ENCODE results near the gene ITGB5. TPM values are rescaled to one million over a fixed set of nuclear protein-coding genes. Genes with fewer than 3 reads are reported as not detected.

ITGB5 gene
- total RNA-seq, 1 donor from 2014 or later = 138 TPM

DNA sequence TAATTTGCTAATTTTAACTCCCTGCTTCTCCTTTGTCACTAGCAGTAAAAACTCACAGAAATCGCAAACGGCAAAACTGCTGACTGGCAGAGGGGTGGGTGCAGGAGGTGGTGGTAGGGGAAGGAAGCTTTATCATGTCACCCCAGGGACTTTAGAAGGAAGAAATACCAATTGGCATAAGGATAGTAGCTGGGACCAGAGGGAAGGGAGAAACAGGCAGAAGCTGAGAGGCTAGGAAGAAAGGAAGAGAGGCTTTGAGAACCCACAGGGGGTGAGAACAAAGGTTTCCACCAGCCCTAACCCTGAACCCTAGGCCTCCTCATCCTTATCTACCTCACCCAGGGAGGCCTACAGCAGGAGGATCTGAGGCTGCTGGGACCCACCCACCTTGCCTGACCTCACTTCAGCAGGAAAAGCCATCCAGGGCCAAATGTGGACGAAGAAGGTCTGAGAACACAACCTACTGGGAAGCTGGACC lies 10.7 kb downstream of the ITGB5 start:
- intact Hi-C loops (cut with DNase I) = no loop called here
- ATAC-seq (peak; percentile 43), DNase-seq (ENCODE audit: low spot score) (no peak)

DNA sequence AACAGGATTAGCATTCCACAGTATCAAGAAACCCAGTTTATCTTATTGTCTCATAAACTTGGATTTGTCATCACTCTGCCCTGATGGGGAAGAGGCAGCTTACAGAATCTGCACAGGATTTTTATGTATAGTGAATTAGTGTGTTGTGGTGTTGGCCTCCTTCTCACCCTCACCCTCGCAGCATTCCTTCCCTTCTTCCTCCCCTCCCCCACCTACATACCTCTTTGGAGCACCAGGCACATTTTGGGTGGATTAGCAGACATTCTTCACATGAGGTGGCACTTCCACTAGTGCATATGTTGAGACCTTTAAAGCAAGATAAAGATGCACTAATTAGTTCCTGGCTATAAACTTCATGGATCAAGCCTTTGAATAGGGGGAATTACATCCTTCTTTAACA lies 13.9 kb downstream of the ITGB5 start:
- intact Hi-C loops (cut with DNase I) = no loop called here
- no peak for DNase-seq (ENCODE audit: low spot score)
- ATAC-seq = no peak

DNA sequence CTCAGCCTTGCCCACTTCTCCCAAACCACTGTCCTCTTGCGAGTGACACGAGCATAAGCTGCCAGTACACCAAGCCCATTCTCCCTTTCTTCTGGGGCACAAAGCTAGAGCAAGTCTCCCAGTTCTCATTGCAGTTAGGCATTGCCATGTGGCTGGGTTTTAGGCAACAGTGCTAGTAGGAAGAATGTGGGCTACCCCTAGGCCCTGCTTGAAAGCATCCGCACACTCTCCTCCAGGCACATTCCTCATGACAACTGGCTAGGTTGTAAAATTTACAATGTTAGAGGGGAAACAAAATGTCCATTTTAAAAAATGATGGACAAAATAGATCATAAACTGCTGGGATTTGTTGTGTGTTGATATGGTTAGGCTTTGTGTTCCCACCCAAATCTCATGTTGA lies 19.7 kb downstream of the ITGB5 start:
- ATAC-seq (no peak), DNase-seq (ENCODE audit: low spot score) (no peak)
- intact Hi-C loops (cut with DNase I) = no loop called here

DNA sequence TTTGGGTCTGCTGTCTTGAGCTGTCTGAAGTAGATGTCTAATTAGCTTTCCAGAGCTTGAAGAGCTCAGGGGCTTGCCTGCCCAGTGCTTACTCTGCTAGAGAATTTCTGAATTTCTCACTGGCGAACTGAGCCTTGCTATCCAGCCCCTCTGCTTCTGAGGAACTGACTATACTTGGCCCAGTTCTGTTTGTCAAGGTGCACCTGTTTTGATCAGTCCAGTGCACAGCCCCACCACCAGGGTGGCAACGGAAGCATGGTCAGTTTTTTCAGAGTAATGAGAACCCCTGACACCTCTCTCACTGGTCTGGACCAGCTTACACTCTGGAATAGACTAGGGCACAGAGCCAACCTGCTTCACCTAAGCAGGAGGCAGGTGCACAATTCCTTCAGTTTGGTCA lies 25.2 kb downstream of the ITGB5 start:
- intact Hi-C loops (cut with DNase I) = loop anchor here (5.0 kb wide), 1 partner anchor 1630 kb away; no protein-coding TSS in a partner anchor
- no peak for DNase-seq (ENCODE audit: low spot score)

DNA sequence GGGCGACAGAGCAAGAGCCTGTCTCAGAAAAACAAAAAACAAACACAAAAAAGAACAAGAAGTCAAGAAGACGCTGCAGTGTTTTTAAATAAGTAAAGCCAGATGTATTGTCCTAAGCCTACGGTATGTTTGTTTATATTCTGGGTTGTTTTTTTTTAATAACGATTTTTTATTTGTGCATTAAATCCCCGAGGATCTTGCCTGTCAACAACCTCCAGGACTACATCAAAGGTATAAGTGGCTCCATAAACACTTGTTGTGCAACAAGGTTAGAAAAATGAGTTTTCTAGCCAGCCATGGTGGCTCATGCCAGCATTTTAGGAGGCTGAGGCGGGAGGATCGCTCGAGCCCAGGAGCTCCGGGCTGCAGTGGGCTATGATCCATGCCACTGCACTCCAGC lies 26.1 kb downstream of the ITGB5 start:
- no peak for DNase-seq (ENCODE audit: low spot score)
- no peak for ATAC-seq
- intact Hi-C loops (cut with DNase I) = loop anchor here (5.0 kb wide), 1 partner anchor 1631 kb away; no protein-coding TSS in a partner anchor

More for the DNA sequence above, 25.2 kb downstream of the ITGB5 start:
- ATAC-seq = no peak

DNA sequence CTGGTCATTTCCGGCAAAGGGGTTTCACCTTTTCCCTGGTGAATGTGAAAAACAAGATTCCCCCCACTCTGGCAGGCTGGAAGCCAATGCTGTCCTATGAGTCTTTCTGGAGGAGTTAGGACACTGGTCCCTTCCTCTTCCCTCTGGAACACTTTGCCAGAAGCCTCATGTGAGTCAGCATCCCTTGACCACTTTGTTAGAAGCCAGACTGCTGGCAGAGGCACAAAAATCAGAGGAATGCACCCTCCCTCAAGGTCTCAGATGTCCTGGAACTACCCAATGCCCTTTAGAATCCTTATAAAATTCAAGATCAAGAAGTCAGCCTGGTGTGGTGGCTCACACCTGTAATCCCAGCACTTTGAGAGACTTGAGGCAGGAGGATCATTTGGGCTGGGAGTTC lies 26.6 kb downstream of the ITGB5 start:
- ATAC-seq (peak; percentile 58), DNase-seq (ENCODE audit: low spot score) (peak; percentile 64)
- intact Hi-C loops (cut with DNase I) = loop anchor here (5.0 kb wide), 1 partner anchor 1632 kb away; no protein-coding TSS in a partner anchor

DNA sequence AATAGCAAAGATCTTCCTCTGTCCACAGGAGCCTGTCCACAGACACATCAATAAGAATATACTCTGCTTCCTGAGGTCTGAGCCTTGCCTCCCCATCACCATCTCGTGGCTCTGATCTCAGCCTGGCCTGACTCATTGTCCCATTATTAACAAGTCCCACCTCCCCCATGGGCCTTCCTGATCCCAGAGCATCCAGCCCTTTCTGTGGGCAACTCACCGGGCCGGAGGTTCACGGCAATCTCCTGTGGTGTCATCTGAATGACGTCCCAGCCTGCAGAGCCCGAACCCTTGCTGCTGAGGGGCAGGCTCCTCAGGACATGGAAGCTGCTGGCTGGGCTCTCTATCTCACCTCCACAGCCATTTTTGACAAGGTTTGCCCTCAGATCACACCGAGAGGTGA lies 28.1 kb downstream of the ITGB5 start:
- no peak for ATAC-seq
- intact Hi-C loops (cut with DNase I) = no loop called here
- DNase-seq (ENCODE audit: low spot score) = no peak

DNA sequence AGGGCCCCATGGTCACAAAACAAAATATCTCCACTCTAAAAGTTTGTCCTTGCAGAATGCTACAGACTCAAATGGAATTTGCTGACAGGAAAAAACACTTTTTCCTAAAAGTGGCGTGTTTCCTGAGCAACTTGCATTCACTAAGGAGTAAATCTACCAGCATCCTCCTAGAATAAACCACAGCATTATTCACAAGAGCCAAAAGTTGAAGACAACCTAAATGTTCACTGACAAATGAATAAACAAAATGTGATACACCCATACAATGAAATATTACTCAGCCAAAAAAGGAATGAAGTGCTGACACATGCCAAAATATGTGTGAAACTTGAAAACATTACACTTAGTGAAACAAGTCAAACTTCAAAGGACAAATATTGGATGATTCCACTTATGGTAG lies 28.9 kb downstream of the ITGB5 start:
- ATAC-seq (no peak), DNase-seq (ENCODE audit: low spot score) (no peak)
- intact Hi-C loops (cut with DNase I) = no loop called here

DNA sequence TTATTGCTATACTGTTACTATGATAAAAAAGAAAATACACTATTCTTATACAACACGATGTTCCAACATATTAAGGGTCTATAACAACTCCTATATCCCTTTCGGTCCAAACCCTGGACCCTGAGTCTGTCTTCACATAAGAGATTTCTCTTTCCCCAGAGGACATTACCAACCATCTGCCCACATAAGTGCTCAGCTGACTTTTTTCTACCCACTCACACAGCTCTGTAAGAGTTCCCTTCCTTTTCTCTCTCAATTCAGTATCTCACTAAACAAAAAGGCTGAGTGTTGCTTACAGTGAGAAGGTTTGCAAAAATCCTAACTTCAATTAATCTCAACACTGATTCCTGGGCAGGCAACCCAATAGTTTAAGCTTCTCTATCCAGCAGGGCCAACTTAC lies 30.5 kb downstream of the ITGB5 start:
- ATAC-seq (no peak), DNase-seq (ENCODE audit: low spot score) (no peak)
- intact Hi-C loops (cut with DNase I) = no loop called here

DNA sequence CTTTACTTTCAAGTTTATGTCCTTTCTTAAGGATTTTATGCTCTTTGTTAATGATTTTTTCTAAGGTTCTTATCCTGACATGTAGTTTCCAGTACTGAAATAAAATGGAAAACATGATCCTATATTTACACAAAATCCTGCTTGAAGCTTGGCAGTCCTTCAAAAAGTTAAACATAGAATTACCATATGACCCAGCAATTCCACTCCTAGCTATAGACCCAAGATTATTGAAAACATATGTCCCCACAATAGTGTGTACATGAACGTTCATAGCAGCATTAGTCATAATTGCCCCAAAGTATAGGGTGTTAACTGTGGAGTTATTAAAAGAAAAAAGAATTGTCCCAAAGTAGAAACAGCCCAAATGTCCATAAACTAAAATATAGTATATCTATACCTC lies 33.2 kb downstream of the ITGB5 start:
- intact Hi-C loops (cut with DNase I) = no loop called here
- ATAC-seq (no peak), DNase-seq (ENCODE audit: low spot score) (no peak)

DNA sequence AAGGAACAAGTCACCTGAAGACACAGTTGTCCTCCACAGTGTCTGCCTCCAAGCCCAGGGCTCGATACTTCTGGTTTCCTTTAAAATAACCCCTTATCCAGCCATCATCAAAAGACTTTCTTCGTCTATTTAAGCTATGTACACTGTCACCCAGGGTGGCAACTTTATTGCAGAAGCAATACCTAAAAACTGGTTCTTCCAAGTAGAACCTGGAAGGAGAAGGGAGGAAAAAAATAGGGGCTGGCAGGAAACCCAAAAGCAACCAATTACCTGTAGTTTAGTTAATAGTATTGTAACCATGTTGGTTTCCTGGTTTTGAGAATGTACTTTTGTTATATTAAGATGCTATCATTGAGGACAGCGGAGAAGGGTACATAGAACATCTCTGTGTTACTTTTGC lies 33.7 kb downstream of the ITGB5 start:
- intact Hi-C loops (cut with DNase I) = no loop called here
- DNase-seq (ENCODE audit: low spot score) = no peak
- ATAC-seq = no peak

DNA sequence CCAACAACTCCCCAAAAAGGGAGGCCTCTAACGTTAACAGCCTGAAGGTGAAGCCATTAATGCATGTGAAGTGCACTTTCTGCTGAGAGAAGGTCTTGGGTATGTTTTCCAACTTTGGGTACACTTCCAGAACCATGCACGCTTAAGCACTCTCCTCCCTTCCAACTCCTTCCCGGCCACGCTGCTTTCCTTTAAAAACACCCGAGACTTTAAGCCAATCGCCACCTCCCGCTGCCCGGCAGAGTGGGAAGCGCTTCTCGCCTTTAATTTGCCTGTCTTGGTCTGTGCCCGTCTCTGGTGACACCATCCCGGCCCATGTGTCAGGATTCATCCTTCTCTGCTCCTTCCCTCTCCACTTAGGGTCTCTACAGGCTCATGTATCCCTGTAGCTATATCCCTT lies 35.3 kb downstream of the ITGB5 start:
- intact Hi-C loops (cut with DNase I) = no loop called here
- no peak for DNase-seq (ENCODE audit: low spot score)
- ATAC-seq = peak; percentile 24

DNA sequence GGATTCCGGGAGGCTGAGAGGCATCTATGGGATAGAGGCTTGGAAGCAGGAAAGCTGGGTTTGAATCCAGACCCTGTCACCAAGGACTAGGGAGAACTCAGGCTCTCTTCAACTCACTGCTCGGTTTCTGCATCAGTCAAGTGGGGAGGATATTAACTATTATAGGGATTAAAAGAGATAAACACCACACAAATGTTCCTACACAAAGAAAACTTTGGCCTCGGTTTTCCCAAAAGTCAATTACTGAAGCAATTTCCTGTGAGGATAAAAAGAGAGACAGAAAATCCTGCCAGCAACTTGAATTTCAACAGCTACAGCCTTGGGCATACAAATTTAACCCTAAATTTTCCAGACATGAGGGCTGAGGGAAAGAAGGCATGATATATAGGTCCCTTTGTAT lies 36.0 kb downstream of the ITGB5 start:
- intact Hi-C loops (cut with DNase I) = no loop called here
- DNase-seq (ENCODE audit: low spot score) (no peak), ATAC-seq (no peak)

DNA sequence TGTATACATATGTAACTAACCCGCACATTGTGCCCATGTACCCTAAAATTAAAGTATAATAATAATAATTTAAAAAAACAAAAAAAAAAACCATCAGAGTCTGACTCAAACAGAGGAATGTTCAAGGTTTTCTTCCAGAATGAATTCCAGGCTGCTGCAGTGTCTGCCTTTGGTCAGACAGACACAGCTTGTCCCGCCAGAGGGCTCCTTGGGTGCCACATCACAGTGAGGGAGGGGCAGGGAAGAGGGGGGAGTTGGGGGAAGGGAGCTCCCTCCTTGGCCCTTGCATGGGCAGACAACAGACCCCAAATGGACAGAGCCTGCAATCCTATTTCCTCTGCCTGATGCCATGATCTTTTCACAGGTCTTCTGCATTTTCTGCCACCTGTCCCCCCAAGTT lies 36.5 kb downstream of the ITGB5 start:
- ATAC-seq (no peak), DNase-seq (ENCODE audit: low spot score) (no peak)
- intact Hi-C loops (cut with DNase I) = no loop called here

DNA sequence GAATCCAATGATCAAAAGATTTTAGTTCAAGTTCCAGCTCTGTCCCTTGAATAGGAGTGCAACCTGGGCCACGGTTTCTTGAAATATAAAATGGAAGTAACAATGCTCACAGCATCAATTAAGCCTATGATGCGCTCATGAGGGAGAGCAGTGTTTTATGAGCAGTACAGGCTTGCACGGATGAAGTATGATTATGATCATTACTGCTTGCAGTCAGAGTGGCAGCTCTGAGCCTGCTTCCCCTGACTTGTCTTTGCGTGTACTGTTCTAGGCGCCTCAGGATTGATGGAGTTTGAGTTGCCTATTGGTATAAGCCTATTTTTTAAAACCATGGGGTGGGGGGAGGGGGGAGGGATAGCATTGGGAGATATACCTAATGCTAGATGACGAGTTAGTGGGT lies 37.0 kb downstream of the ITGB5 start:
- intact Hi-C loops (cut with DNase I) = no loop called here
- no peak for ATAC-seq
- DNase-seq (ENCODE audit: low spot score) = no peak

DNA sequence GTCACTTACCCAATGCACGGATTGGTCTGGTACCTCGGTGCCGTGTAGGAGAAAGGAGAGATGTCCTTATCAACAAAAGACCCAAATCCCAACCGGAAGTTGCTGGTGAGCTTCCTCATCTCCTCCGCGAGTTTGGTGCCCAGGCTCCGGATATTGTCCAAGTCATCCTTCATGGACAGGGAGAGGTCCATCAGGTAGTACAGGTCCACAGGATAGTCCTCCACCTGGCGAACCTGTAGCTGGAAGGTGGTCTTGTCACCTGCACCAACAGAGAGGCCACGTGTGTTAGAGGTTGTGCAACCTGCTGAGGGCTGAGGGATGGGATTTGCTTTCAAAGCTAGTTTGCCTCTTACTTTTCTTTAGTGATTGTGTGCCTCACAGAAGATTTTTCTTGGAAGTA lies 38.9 kb downstream of the ITGB5 start:
- ATAC-seq (no peak), DNase-seq (ENCODE audit: low spot score) (no peak)
- intact Hi-C loops (cut with DNase I) = no loop called here

DNA sequence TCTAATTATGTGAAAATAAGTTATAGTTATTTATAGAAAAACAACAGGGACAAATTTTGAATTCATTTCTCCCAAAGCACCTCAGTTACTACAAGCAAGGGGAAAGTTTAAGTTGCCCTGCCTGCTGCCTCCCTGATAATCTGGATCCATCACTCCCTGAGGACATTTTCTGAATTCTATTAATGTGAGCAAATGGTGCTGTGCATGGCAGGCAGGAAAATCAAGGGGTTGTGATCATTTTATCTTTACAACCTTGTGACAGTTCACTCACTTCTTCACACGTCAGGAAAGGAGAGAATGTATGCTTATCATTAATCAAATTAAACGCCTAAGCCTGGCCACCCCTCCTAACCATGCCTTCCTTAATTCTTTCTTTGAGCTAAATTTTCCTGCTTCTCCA lies 39.3 kb downstream of the ITGB5 start:
- intact Hi-C loops (cut with DNase I) = no loop called here

DNA sequence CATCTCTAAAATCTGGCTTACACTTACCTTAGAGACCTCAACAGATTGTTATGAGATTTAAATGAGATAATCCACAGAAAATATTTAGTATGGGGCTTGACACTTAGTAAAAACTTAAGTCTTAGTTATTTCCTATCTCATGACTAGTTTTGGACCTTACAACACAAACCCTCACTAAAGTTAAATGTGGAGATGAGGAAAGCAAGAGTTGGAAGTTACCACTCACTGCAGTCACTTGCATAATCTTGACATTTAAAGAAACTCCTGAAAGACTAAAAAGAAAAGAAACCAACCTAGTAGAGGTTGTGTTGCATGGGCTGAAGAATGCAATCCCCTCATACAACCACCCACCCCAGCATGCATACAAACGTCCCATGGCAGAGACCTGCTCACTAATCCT lies 40.1 kb downstream of the ITGB5 start:
- intact Hi-C loops (cut with DNase I) = no loop called here
- no peak for ATAC-seq
- DNase-seq (ENCODE audit: low spot score) = no peak

More for the DNA sequence above, 39.3 kb downstream of the ITGB5 start:
- DNase-seq (ENCODE audit: low spot score) = no peak
- ATAC-seq = no peak

DNA sequence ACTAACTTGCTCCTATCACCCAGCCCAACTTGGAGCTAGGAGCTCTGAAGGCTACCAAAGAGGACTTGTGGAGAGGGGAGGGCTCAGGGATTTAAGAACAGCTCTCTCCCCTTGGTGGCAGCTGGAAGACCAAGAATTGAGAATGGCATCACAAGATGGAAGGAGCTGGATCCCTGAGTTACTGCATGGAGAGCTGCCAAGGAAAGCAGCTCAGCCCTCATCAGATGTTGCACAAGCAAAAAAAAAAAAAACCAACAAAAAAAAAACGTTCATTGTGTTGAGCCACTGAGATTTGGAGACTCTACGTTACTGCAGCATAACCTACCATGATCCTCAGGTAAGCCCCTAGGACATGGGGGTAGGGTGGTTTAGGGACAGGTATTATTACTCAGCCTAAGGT lies 41.0 kb downstream of the ITGB5 start:
- intact Hi-C loops (cut with DNase I) = no loop called here
- ATAC-seq = peak; percentile 80
- DNase-seq (ENCODE audit: low spot score) = no peak

DNA sequence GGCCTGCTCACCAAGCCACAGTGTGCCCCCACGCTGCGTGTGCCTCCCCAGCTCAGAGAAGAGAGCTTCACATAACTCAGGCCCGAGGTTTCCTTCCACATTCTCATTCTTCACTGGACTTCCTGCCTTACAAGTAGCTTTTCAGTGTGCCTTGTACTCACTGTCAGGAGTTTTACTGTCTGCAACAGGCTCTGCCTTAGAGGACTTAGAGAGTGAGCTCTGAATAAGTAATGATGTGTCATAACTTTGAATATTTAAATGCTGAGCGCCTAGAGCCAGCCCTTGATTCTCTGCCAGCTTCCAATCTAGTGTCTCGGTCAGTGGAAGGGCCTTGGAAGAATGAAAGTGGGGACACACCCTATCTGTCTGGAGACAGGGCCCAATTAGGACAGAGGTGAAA lies 41.8 kb downstream of the ITGB5 start:
- DNase-seq (ENCODE audit: low spot score) = no peak
- intact Hi-C loops (cut with DNase I) = no loop called here
- peak; percentile 84 for ATAC-seq

DNA sequence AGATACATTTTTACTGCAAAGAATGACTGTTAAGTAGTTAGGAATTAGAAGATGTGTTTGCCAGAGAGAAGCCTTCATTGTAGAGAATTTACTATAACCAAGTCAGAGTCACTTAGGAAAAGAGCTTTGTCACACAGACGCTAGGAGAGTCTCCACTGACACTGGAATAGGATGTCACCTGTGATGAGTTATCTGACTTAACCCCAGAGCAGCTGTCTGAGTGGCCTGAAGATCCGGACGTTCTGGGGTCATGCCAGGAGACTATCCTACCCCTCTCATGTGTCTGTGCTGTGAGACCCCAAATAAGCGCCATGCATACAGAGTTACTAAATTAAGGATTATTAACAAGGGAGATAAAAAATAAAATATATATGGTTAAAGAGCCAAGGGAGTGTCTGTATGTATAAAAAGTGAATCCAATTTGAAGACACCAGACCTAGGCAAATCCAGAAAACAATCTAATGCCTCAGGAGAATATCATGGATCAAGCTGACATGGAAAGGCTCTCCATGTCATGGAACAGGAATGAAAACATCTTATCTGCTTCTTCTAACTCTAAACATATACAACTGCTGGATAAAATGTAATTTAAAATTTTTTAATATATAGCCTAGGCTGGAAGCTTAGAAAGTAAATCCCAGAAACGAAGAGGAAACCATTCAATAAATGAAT lies 43.5 kb downstream of the ITGB5 start:
- intact Hi-C loops (cut with DNase I) = no loop called here
- ATAC-seq (no peak), DNase-seq (ENCODE audit: low spot score) (no peak)

All from sciatic nerve (tissue), 2 donors.